Measurements from ENCODE around the gene CFAP97D1.

DNA sequence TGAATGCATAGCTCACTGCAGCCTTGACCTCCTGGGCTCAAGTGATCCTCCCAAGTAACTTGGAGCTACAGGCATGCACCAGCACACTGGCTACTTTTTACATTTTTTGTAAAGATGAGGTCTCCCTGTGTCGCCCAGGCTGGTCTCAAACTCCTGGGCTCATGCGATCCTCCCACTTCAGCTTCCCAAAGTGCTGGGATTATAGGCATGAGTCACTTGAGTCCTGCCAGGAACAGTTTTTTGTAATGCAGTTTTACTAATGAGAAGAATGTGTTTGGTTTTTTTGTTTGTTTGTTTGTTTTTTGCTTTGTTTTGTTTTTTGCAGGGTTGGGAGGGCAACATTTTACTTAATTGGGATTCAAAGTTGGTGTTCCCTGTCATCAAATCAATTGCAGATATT lies 43.8 kb upstream of the CFAP97D1 start:
- TF ChIP-seq GABPA (IDR thresholded peaks at IDR 0.05; ENCODE audit: low read depth) (no peak), POLR2AphosphoS5 (IDR thresholded peaks at IDR 0.05; ENCODE audit: low read depth) (no peak)
- TF ChIP-seq, protein P1, sequence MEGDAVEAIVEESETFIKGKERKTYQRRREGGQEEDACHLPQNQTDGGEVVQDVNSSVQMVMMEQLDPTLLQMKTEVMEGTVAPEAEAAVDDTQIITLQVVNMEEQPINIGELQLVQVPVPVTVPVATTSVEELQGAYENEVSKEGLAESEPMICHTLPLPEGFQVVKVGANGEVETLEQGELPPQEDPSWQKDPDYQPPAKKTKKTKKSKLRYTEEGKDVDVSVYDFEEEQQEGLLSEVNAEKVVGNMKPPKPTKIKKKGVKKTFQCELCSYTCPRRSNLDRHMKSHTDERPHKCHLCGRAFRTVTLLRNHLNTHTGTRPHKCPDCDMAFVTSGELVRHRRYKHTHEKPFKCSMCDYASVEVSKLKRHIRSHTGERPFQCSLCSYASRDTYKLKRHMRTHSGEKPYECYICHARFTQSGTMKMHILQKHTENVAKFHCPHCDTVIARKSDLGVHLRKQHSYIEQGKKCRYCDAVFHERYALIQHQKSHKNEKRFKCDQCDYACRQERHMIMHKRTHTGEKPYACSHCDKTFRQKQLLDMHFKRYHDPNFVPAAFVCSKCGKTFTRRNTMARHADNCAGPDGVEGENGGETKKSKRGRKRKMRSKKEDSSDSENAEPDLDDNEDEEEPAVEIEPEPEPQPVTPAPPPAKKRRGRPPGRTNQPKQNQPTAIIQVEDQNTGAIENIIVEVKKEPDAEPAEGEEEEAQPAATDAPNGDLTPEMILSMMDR (IDR thresholded peaks at IDR 0.05; ENCODE audit: insufficient read depth, low read length): no peak

All from HL-60 (cell line).